ENCODE measurements around the gene SECISBP2L.
"Not testable (repeated sequence)": the region's sequence is repeated elsewhere in the genome, so short reads cannot be mapped to it uniquely, and the experiment has no call there.

The SECISBP2L gene

GRCh38 chr15:48989170-48989569 lies 57.1 kb downstream of the SECISBP2L start:
- no peak for DNase-seq

GRCh38 chr15:48987142-48987541 lies 59.1 kb downstream of the SECISBP2L start:
- DNase-seq, result no peak

GRCh38 chr15:48986240-48986639 lies 60.0 kb downstream of the SECISBP2L start:
- DNase-seq, result no peak

GRCh38 chr15:48985516-48985915 lies 60.7 kb downstream of the SECISBP2L start:
- no peak for DNase-seq

GRCh38 chr15:48984811-48985352 lies 61.4 kb downstream of the SECISBP2L start:
- no peak for DNase-seq

GRCh38 chr15:48984021-48984710 lies 62.1 kb downstream of the SECISBP2L start:
- no peak for DNase-seq

- DNase-seq, result no peak
Measured at GRCh38 chr15:48983300-48983699, 62.9 kb downstream of the SECISBP2L start.

GRCh38 chr15:48981941-48982340 lies 64.3 kb downstream of the SECISBP2L start:
- DNase-seq, result no peak

- DNase-seq, result no peak
Measured at GRCh38 chr15:48978638-48979037, 67.6 kb downstream of the SECISBP2L start.

GRCh38 chr15:48976444-48977088 lies 69.7 kb downstream of the SECISBP2L start:
- no peak for DNase-seq

- DNase-seq, result peak; percentile 80 to 91
Measured at GRCh38 chr15:48975472-48976419, 70.5 kb downstream of the SECISBP2L start.

GRCh38 chr15:48974882-48975281 lies 71.4 kb downstream of the SECISBP2L start:
- peak; percentile 16 to 26 for DNase-seq

GRCh38 chr15:48972750-48973503 lies 73.3 kb downstream of the SECISBP2L start:
- no peak for DNase-seq

GRCh38 chr15:48970926-48971325 lies 75.3 kb downstream of the SECISBP2L start:
- not testable (repeated sequence) for DNase-seq

- DNase-seq, result no peak
Measured at GRCh38 chr15:48968066-48968465, 78.2 kb downstream of the SECISBP2L start.

- DNase-seq, result no peak
Measured at GRCh38 chr15:48967336-48967735, 78.9 kb downstream of the SECISBP2L start.

- no peak for DNase-seq
Measured at GRCh38 chr15:48966595-48967301, 79.5 kb downstream of the SECISBP2L start.

GRCh38 chr15:48965972-48966371 lies 80.3 kb downstream of the SECISBP2L start:
- DNase-seq, result peak in 1 of 2 experiments; percentile 2

GRCh38 chr15:48964898-48965297 lies 81.3 kb downstream of the SECISBP2L start:
- DNase-seq, result no peak

GRCh38 chr15:48963524-48964113 lies 82.6 kb downstream of the SECISBP2L start, which contains the start of gene SHC4:
SHC4 (minus strand) TSS chr15:48963919; CDS start chr15:48963015, 904 bp downstream.
- DNase-seq, result peak; percentile 18 to 68

Data from SHP77 (cell line).